AG08395 (cell line): ENCODE results near the gene MKI67.
"Not testable (repeated sequence)": the region's sequence is repeated elsewhere in the genome, so short reads cannot be mapped to it uniquely, and the experiment has no call there.

Experiments used
- DNase-seq: peaks from one replicate; pipeline ENCODE4 v3.0.0; 2012; ENCODE audit warnings: mixed read lengths, low spot score

MKI67 gene, protein sequence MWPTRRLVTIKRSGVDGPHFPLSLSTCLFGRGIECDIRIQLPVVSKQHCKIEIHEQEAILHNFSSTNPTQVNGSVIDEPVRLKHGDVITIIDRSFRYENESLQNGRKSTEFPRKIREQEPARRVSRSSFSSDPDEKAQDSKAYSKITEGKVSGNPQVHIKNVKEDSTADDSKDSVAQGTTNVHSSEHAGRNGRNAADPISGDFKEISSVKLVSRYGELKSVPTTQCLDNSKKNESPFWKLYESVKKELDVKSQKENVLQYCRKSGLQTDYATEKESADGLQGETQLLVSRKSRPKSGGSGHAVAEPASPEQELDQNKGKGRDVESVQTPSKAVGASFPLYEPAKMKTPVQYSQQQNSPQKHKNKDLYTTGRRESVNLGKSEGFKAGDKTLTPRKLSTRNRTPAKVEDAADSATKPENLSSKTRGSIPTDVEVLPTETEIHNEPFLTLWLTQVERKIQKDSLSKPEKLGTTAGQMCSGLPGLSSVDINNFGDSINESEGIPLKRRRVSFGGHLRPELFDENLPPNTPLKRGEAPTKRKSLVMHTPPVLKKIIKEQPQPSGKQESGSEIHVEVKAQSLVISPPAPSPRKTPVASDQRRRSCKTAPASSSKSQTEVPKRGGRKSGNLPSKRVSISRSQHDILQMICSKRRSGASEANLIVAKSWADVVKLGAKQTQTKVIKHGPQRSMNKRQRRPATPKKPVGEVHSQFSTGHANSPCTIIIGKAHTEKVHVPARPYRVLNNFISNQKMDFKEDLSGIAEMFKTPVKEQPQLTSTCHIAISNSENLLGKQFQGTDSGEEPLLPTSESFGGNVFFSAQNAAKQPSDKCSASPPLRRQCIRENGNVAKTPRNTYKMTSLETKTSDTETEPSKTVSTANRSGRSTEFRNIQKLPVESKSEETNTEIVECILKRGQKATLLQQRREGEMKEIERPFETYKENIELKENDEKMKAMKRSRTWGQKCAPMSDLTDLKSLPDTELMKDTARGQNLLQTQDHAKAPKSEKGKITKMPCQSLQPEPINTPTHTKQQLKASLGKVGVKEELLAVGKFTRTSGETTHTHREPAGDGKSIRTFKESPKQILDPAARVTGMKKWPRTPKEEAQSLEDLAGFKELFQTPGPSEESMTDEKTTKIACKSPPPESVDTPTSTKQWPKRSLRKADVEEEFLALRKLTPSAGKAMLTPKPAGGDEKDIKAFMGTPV (N-terminal part only)

GRCh38 chr10:128125944-128126764 lies at the start of gene MKI67:
MKI67 (minus strand) TSS chr10:128126423; CDS start chr10:128125667, 756 bp downstream.
- peak; percentile 96 for DNase-seq

DNA sequence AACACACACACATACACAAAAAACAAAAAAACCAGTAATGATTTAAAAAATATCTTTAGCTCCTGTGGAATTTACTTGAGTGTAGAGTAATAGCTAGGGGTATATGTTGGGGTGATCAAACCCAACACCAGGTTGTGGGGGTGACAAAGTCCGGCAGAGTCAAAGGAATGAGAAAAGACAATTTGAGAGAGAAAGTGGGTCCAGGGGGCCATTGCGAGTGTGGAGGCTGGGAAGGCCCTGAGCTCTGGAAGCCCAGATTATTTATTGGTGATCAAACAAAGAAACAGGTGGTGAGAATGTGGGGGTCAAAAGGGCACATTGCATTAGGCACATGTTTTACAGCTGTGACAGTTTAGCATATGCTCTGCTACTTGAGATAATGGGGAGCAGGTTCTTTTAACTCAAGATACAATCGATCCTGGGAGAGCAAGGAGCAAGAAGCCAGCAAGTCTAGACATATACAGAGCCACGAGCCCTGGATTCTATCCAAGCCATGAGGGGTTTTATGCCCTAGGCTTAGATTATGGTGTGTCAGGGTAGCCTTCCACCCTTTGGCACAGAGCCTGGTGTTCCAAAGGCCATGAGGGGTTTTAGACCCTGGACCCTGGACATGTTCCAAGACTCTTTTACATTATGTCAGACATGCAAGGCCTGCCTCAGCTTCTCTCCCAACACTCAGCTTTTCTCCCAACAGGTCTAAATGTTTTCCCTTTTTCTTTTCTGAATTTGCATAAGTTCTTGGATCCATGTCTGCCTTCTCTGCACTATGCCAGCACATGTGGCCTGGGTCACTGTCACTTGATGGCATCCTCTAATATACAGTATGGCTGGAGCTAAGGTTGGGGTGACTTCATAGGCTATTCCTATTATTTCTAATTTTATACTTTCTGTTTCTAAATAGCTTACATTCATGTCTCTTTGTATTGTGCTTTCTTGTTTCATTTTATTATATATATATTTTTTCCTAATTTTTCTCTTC lies 48.6 kb upstream of the MKI67 start:
- no peak for DNase-seq

DNA sequence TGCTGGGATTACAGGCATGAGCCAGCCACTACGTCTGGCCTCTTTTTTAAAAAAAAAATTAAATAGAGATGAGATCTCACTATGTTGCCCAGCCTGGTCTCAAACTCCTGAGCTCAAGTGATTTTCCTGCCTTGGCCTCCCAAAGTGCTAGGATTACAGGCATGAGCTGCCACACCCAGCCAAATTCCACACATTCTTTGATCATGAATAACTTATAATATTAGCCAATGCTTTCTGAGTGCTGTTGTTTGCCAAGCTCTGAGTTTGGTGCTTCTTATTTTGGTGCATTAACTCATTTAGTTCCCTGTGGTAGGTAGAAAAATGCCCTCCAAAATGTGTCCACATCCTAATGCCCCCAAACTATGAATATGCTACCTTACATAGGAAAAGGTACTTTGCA lies 47.2 kb upstream of the MKI67 start:
- no peak for DNase-seq

GRCh38 chr10:128172756-128173155 lies 46.5 kb upstream of the MKI67 start:
- no peak for DNase-seq

- no peak for DNase-seq
These were observed 43.7 kb upstream of the MKI67 start for GRCh38 chr10:128169811-128170379.

- no peak for DNase-seq
These were observed 41.8 kb upstream of the MKI67 start for GRCh38 chr10:128167926-128168520.

- DNase-seq: not testable (repeated sequence)
These were observed 40.9 kb upstream of the MKI67 start for GRCh38 chr10:128167123-128167522.

DNA sequence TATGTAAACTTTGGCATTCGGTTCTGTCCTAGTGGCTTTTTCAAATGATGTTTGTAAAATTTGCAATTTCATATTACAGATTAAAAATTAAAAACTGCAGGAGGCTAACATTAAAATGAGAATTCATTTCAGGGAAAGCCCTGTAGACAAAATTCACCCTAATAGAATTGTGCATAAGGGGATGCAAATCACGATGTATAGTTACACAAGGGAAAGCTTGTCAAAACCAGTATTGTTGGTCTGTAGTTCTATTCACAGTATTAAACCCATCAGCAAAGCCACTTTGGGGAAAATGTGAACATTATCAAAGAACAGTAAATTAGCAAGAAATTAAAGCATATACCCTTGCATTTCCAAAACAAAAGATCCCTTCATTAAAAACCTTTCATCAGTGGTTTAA lies 39.9 kb upstream of the MKI67 start:
- no peak for DNase-seq

DNA sequence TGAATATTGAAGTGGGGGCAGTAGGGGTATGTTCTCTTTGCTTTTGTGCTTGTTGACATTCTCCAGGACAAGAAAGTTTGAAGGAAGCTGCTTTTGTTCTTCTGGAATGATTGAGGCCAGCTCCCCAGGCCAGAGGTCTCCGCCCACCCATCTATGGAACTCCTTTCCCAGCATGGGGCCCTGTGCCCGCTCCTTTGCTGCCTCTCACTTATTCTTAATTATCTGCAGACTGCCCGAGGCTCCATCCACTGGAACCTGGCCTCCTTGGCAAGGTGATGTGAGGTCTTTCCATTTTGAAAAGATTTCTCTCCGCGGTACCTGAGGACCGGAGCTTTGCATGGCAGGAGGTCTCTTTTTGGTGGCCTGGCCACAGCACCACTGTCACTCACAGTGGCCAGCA lies 39.3 kb upstream of the MKI67 start:
- no peak for DNase-seq

DNA sequence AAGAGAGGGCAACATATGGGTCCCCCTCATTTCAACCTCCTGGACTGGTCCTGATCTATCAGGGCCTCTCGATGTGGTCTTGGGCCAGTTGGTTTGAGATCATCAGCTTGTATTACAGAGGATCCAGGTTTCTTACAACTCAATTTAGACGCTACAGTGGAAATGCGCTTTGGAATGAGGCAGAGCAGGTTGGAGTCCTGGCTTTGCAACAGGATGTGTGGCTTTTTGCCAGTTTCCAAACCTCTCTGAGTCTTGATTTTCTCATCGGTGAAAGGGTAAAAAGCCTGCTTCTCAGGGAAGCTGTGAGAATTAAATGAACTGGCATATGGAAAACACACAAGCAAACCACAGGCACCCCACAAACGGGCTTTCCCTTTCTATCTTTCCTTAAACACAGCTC lies 37.5 kb upstream of the MKI67 start:
- DNase-seq: no peak

GRCh38 chr10:128161031-128161430 lies 34.8 kb upstream of the MKI67 start:
- DNase-seq: no peak

DNA sequence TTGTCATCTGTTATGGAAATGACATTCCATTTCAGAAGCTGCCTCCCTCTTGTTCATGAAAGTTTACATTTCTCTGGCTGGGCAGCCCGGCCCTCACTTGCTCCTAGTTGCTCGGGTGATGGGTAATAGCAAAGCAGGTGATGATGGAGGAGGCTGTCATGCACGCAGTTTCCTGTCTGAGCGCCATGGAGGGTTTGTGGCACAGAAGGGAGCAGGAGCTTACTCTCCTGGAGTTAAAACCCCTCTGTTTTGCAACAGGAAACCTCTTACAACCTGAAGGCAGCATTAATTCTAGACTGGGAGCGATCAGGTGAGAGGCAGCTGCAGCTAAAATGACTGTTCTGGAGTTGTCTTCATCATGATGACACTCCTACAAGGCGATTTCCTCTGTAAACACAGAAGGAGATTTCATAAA lies 34.1 kb upstream of the MKI67 start:
- no peak for DNase-seq

DNA sequence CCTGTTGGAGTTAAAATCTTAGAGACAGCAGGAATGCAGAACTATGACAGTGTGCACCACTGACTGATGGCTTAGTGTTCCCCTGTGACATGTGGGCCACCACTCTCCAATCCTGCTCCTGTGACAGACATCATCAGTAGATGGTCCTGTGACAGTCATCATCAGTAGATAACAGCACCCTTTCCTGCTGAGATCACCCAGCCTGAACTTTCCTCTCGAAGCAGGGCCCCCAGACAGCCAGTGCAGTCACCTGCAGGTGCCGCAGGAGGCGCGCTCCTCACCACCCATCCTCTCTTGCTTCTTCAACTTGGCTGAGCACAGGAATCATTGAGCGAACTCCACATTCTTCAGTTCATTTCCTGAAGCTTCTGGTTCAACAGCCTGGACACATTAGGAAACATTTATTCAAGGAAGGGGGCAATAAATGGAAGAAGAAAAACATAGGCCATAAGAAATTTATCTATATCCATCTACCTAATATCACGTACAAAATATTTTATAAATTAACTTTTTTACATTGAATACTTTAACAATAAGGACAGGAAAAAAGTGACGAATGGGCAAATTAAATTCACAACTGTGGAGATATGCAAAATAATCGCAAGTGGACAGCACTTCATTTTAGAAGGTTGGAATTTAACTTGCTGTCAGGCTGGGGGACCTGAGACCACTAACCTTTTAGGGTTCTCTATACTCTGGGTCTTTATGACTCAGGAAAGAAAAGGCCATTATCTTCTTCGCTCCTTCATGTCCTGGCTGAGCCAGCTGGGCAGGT lies 32.0 kb upstream of the MKI67 start:
- DNase-seq: no peak

DNA sequence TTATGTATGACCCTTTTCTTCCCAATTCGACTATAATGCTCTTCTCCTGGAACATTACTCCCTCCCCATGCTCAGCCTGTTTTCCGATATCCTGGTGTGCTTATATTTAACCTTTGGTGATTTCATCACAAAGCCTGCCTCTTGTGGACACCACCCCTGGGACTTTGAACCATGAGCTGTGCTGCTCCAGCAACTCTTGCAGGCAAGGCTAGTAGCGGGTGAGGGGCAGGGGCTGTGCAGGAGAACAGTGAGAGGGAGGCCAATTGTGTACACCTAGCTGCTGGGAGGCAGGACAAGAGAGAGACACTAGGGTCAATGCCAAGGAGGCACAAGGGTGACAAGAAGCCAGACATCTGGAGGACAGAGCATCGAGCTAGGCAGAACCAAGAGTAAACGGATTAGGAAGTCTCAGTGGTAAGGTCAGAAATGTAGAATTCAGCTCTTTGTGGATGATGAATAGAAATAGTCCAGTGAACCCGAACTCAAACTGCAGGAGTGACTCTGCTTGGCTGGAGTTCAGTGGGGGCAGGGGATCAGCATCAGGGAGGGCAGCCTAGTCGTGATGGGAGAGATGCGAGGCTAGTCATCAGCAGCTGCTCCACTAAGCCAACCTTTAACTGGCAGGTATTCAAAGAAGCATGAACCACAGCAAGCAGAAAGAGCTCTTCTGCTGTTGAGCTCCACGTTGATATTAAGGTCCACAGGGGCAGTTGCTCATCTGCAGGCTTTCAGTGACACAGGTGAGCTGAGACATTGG lies 31.0 kb upstream of the MKI67 start:
- DNase-seq: no peak

- peak; percentile 18 for DNase-seq
These were observed 26.7 kb upstream of the MKI67 start for GRCh38 chr10:128152741-128153580.

DNA sequence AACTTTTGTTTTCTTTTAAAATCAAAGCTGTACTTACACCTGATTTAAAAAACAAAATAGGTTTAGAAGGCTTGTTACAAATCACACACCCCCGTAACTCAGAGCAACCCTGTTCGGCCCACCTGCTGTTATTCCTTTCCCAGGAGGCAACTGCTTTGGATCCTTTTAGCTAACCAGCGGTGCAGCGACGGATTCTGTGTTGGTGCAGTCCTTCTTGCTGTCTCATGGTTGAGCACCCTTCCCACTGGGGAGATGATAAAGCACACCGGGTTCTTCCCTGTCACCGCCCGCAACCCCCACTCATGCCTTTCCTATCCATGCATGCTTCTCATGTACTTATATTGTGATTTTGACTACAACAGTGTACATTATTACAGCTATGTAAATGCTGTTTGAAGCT lies 24.8 kb upstream of the MKI67 start:
- no peak for DNase-seq

DNA sequence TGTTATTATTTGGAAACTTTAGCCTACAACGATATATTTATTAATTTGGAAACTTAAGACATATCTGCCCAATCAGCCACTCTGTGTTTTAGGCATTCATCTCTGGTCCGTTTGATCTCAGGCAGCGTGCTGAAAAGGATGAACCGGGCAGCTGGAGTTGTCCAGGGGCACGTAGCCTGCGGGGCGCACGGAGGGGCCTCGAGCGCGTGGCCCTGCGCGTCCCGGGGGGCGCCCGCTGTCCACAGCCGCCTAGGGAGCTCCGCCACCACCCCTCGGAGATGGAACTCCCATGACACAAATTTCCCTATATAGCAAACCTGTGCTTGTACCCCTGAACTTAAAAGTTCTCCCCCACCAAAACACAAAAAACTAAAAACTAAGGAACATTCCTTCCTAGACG lies 24.3 kb upstream of the MKI67 start:
- DNase-seq: no peak
